Upper lobe of left lung (tissue), 6 donors: ENCODE measurements around the gene IL22RA1. TPM values are rescaled to one million over a fixed set of nuclear protein-coding genes. Genes with fewer than 3 reads are reported as not detected.
A peak's percentile ranks its signal among the peaks of the same experiment; 100 is the strongest.

Source experiments
- ATAC-seq, 2 donors: fragments of 200-7000 bp; cut with Tn5 transposase; one replicate each; pipeline ENCODE4 v1.9.1; 2022; ENCODE audit warnings: mild to moderate bottlenecking in 2 of 2, moderate library complexity in 2 of 2; ENCODE audit not compliant: low FRiP score in 2 of 2
- DNase-seq, 2 donors: peaks; one replicate each; pipeline ENCODE4 v3.0.0-alpha.2; 2019 to 2020
- H3K27ac ChIP-seq, 4 donors: fragments of 200-600 bp; sonication (generic); one replicate each; pipeline ENCODE4 v1.5.1; 2016 to 2019
- H3K27me3 ChIP-seq, 4 donors: fragments of 200-600 bp; sonication (generic); one replicate each; pipeline ENCODE4 v1.5.1; 2017 to 2019
- H3K36me3 ChIP-seq, 4 donors: fragments of 200-600 bp; sonication (generic); one replicate each; pipeline ENCODE4 v1.5.1; 2016 to 2019
- H3K4me1 ChIP-seq, 4 donors: fragments of 200-600 bp; sonication (generic); one replicate each; pipeline ENCODE4 v1.5.1; 2018 to 2019
- H3K4me3 ChIP-seq, 4 donors: fragments of 200-600 bp; sonication (generic); one replicate each; pipeline ENCODE4 v1.5.1; 2017 to 2019; ENCODE audit warnings: mild to moderate bottlenecking in 2 of 4, moderate library complexity in 1 of 4
- H3K9me3 ChIP-seq, 4 donors: fragments of 200-600 bp; sonication (generic); one replicate each; pipeline ENCODE4 v1.5.1; 2018 to 2019
- EP300 ChIP-seq, 4 donors: sonication (generic); formaldehyde crosslinking; IDR thresholded peaks; one replicate each; pipeline ENCODE4 v1.5.1; 2017; ENCODE audit warnings: antibody characterized with exemption in 4 of 4, control low read depth in 2 of 4
- POLR2A ChIP-seq, 4 donors: fragments of 450-650 bp; IDR thresholded peaks; one replicate each; pipeline ENCODE4 v1.5.1; 2016 to 2017; ENCODE audit warnings: antibody characterized with exemption in 4 of 4, mild to moderate bottlenecking in 2 of 4
- POLR2AphosphoS5 ChIP-seq, 2 donors: sonication (generic); formaldehyde crosslinking; IDR thresholded peaks; one replicate each; pipeline ENCODE4 v1.5.1; 2017; ENCODE audit warnings: antibody characterized with exemption in 2 of 2
- WGBS, 2 donors: methylation state at CpG; one replicate each; pipeline ENCODE4 v1.1.5; 2017 to 2018; 5-methylcytosine and 5-hydroxymethylcytosine counted together
- total RNA-seq, 6 donors: library from RNA; depleted of rRNA in 4 of 6; stranded (reverse); fragments of >200 nt in 4 of 6; gene quantifications; one replicate each; pipeline versions ENCODE4 v1.1.0 to v1.2.1, GENCODE V29; 2016 to 2021
- TF ChIP-seq, protein P1 (sequence below), 6 experiments: fragments of 450-650 bp in 4 of 6; fragments of 200-600 bp in 2 of 6; sonication (generic) in 2 of 6; IDR thresholded peaks; one replicate each; pipeline ENCODE4 v1.5.1; 2016 to 2019; ENCODE audit warnings: antibody characterized with exemption in 6 of 6
- donor health status: DM: no; HTN: no; CAD: no; lungs with moderate emphysema.
- donor health status: DM: no; HTN: yes; CAD: no; lungs with severe emphysema.

The IL22RA1 gene
- total RNA-seq, 6 donors from 2014 or later, result 0.15 to 1.4 (median 0.90) TPM

DNA sequence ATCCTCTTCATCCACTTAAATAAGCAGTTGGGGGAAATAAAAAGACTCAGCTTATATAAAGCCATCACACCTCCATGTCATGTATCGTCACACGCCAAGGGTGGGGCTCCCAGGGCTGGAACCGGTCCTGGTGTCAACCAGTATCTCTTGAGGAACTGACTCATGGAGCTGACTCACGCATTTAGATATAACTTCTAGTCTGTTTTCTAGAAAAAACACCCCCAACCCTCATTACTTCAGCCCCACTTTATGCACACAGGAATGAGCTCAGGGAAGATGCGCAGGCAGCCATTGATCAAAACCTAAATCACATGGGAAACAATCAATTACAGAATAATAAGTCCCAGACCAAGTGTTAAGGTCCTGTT is 6.9 kb upstream of the IL22RA1 start:
- peaks cover 11 to 12% (median 12%) of the 10 kb centered on the region in 4 donors for H3K4me1 ChIP-seq
- WGBS, 2 donors, result 61 to 63% methylated on average over 5 of the region's 5 CpGs
- H3K27me3 ChIP-seq, result no peaks in the 10 kb centered on the region
- DNase-seq (peak in 1 of 2 donors; percentile 41), ATAC-seq (peak in 1 of 2 donors; percentile 84)
- TF ChIP-seq POLR2A (IDR thresholded peaks at IDR 0.05) (no peak), POLR2AphosphoS5 (IDR thresholded peaks at IDR 0.05) (no peak), EP300 (IDR thresholded peaks at IDR 0.05) (no peak)
- TF ChIP-seq, protein P1, sequence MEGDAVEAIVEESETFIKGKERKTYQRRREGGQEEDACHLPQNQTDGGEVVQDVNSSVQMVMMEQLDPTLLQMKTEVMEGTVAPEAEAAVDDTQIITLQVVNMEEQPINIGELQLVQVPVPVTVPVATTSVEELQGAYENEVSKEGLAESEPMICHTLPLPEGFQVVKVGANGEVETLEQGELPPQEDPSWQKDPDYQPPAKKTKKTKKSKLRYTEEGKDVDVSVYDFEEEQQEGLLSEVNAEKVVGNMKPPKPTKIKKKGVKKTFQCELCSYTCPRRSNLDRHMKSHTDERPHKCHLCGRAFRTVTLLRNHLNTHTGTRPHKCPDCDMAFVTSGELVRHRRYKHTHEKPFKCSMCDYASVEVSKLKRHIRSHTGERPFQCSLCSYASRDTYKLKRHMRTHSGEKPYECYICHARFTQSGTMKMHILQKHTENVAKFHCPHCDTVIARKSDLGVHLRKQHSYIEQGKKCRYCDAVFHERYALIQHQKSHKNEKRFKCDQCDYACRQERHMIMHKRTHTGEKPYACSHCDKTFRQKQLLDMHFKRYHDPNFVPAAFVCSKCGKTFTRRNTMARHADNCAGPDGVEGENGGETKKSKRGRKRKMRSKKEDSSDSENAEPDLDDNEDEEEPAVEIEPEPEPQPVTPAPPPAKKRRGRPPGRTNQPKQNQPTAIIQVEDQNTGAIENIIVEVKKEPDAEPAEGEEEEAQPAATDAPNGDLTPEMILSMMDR (IDR thresholded peaks at IDR 0.05), result no peak
- H3K36me3 ChIP-seq, result no peaks in the 10 kb centered on the region
- no peak overlapping the region for H3K4me3 ChIP-seq
- no peak overlapping the region for H3K27ac ChIP-seq
- no peaks in the 10 kb centered on the region for H3K9me3 ChIP-seq

DNA sequence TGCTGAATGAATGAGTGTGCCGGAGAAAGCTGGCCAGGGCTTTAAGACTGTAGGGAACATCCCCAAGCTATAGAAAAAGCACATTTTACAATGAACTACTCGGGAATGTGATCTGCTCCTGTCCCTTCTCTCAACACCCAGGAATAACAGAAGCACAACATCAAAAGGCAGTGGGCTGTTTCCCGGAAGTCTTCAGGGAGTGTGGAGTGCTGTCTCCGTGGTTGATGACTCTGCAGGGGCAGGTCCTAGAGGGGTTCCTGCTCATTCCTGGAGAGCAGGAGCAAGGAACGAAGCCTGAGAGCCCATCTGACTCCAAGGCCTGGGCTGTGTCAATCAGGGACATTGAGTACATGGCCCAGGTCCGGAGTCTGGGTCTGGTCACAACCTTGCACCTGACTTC is 4.9 kb upstream of the IL22RA1 start:
- TF ChIP-seq POLR2AphosphoS5 (IDR thresholded peaks at IDR 0.05), result no peak
- no peak for TF ChIP-seq EP300 (IDR thresholded peaks at IDR 0.05)
- no peak for TF ChIP-seq POLR2A (IDR thresholded peaks at IDR 0.05)
- 65 to 69% methylated on average over 5 to 6 of the region's 6 CpGs for WGBS, 2 donors
- peaks cover 11 to 12% (median 12%) of the 10 kb centered on the region in 4 donors for H3K4me1 ChIP-seq
- H3K4me3 ChIP-seq, result no peak overlapping the region
- no peaks in the 10 kb centered on the region for H3K36me3 ChIP-seq
- H3K9me3 ChIP-seq, result no peaks in the 10 kb centered on the region
- DNase-seq (no peak), ATAC-seq (no peak)
- H3K27ac ChIP-seq, result no peak overlapping the region
- no peaks in the 10 kb centered on the region for H3K27me3 ChIP-seq

DNA sequence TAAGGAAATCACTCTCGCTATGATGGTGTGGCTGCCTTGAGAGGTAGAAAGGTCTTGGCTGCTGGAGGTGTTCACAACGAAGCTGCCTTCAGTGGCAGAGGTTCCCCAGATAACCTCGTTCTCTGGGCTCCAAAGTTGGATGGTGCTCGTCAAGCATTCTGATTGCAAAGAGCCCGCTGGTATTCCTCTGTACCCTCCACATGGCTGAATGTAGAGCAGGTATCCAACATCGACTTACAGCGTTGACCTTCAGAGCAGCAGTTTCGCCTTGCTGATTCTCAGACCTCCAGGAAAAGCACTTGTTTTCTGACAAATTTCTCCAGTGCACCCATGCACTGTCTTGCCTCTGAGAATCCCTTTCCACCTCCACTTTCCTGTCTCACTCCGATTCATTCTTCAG is 4.3 kb upstream of the IL22RA1 start:
- no peak for DNase-seq
- no peaks in the 10 kb centered on the region for H3K36me3 ChIP-seq
- TF ChIP-seq, protein P1 (IDR thresholded peaks at IDR 0.05), result no peak
- TF ChIP-seq EP300 (IDR thresholded peaks at IDR 0.05) (no peak), POLR2AphosphoS5 (IDR thresholded peaks at IDR 0.05) (no peak), POLR2A (IDR thresholded peaks at IDR 0.05) (no peak)
- no peak for ATAC-seq
- no peak overlapping the region for H3K4me3 ChIP-seq
- WGBS, 2 donors, result 88 to 90% methylated on average over 9 of the region's 9 CpGs
- H3K27ac ChIP-seq, result no peak overlapping the region
- no peaks in the 10 kb centered on the region for H3K27me3 ChIP-seq
- no peaks in the 10 kb centered on the region for H3K9me3 ChIP-seq
- H3K4me1 ChIP-seq, result peaks cover 11 to 17% (median 13%) of the 10 kb centered on the region in 4 donors

DNA sequence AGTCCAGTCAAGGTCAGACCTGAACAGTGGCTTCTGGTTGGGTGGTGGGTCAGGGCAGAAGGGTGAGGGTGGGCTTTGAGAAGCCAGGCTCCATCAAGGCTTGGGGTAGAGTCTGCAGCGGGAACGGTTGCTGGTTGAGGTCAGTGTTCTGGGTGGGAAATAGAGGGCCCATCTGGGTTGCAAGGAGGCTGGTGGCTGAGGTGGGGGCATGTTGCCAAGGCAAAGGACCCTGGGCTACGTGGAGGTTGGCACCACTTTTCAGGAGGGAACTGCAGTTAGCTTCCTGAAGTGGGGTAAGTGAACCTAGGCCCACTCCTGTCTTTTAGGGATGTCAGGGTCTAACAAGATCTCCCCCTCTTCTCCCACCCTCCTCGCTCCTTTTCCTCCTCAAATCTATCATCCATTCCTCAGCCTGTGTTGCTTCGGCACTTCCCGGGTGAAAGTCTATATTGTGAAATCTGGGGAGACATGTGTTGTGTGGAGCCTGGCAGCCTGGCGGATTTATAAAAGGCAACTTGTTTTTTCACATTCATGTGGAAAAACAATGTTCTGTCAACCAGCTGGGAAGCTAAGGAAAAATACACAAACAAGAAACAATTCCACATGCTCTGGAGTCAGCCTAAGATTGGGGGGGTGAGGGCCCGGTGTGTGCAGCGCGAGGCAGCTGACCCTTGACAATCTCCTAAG is 1.5 kb downstream of the IL22RA1 start:
- H3K9me3 ChIP-seq, result no peaks in the 10 kb centered on the region
- H3K4me1 ChIP-seq, result peaks cover 0 to 5% (median 2%) of the 10 kb centered on the region in 4 donors
- H3K36me3 ChIP-seq, result no peaks in the 10 kb centered on the region
- no peak overlapping the region for H3K27ac ChIP-seq
- no peak overlapping the region for H3K4me3 ChIP-seq
- no peak for TF ChIP-seq POLR2AphosphoS5 (IDR thresholded peaks at IDR 0.05)
- no peak for TF ChIP-seq EP300 (IDR thresholded peaks at IDR 0.05)
- no peaks in the 10 kb centered on the region for H3K27me3 ChIP-seq
- ATAC-seq, result no peak
- WGBS, 2 donors, result 83% methylated on average over 10 of the region's 10 CpGs
- no peak for DNase-seq

DNA sequence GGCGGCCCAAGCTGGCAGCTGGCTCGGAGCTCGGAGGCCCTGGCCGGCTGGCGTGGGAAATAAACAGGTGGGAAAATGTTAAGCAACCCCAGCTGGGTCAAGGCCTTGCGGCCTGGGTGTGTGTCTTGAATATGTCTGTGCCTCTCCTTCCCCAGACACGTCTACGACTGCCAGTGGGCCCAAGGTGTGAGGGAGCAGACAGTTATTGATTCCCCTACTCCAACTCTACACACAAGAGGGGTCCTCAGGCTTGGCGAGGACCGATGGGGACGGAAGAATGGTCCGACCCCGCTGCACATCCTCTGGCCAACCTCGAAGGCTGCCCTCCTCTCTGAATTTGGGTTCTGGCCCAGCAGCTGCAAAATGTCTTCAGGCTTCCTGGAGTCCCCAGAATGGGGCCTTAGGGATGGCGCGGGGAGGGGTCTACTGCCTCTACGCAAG is 2.2 kb downstream of the IL22RA1 start:
- Histone ChIP-seq H3K27me3 (no peaks in the 10 kb centered on the region), H3K9me3 (no peaks in the 10 kb centered on the region), H3K27ac (no peak overlapping the region), H3K36me3 (no peaks in the 10 kb centered on the region), H3K4me3 (no peak overlapping the region), H3K4me1 (peaks cover 0 to 5% (median 2%) of the 10 kb centered on the region in 4 donors)
- TF ChIP-seq POLR2AphosphoS5 (IDR thresholded peaks at IDR 0.05) (no peak), EP300 (IDR thresholded peaks at IDR 0.05) (no peak), POLR2A (IDR thresholded peaks at IDR 0.05) (no peak)
- TF ChIP-seq, protein P1 (IDR thresholded peaks at IDR 0.05), result no peak
- DNase-seq (no peak), ATAC-seq (no peak)
- 81% methylated on average over 17 of the region's 17 CpGs for WGBS, 2 donors
